ENCODE measurements around the gene RASGRF1. TPM values are rescaled to one million over a fixed set of nuclear protein-coding genes. Genes with fewer than 3 reads are reported as not detected.

Gene RASGRF1
- total RNA-seq, 1 donor from 2014 or later, result 0.17 TPM

DNA sequence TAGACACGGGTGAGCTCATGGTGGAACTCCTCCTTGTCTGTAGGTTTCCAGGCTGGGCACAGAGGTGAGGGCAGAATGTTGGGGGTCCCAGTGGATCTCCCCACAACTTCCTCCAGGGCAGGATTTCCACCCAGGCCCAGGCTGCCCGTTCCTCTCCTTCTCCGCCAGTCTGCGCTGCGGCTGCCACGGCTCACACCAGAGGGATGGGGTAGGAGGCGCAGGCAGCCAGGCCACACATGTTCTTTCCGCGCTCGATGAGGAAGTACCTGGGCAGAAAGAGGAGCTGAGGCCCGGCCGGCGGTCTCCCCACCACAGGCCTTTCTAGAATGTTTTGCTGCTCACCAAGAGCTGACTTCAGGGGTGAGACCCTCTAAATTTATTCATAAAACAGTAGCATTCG lies 168.6 kb downstream of the RASGRF1 start:
- Mint-ChIP-seq H3K27ac (no peak overlapping the region), H3K4me3 (ENCODE audit: low read depth) (no peak overlapping the region)

GRCh38 chr15:78921517-78921916 lies 169.1 kb downstream of the RASGRF1 start:
- Mint-ChIP-seq H3K4me3 (ENCODE audit: low read depth) (no peak overlapping the region), H3K9me3 (ENCODE audit: low read depth) (no peaks in the 10 kb centered on the region), H3K27ac (peak overlapping the region; percentile 47), H3K27me3 (no peaks in the 10 kb centered on the region), H3K36me3 (ENCODE audit: insufficient read depth) (peaks cover 21% of the 10 kb centered on the region), H3K4me1 (ENCODE audit: low read depth) (peaks cover 1% of the 10 kb centered on the region)
- DNase-seq (ENCODE audit: low spot score, unreplicated experiment), result no peak
- TF ChIP-seq, protein P1, sequence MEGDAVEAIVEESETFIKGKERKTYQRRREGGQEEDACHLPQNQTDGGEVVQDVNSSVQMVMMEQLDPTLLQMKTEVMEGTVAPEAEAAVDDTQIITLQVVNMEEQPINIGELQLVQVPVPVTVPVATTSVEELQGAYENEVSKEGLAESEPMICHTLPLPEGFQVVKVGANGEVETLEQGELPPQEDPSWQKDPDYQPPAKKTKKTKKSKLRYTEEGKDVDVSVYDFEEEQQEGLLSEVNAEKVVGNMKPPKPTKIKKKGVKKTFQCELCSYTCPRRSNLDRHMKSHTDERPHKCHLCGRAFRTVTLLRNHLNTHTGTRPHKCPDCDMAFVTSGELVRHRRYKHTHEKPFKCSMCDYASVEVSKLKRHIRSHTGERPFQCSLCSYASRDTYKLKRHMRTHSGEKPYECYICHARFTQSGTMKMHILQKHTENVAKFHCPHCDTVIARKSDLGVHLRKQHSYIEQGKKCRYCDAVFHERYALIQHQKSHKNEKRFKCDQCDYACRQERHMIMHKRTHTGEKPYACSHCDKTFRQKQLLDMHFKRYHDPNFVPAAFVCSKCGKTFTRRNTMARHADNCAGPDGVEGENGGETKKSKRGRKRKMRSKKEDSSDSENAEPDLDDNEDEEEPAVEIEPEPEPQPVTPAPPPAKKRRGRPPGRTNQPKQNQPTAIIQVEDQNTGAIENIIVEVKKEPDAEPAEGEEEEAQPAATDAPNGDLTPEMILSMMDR (IDR thresholded peaks at IDR 0.05; ENCODE audit: unreplicated experiment), result no peak

More for the DNA sequence above, 168.6 kb downstream of the RASGRF1 start:
- DNase-seq (ENCODE audit: low spot score, unreplicated experiment), result no peak
- peaks cover 24% of the 10 kb centered on the region for H3K36me3 Mint-ChIP-seq (ENCODE audit: insufficient read depth)
- TF ChIP-seq, protein P1 (IDR thresholded peaks at IDR 0.05; ENCODE audit: unreplicated experiment), result no peak
- H3K9me3 Mint-ChIP-seq (ENCODE audit: low read depth), result no peaks in the 10 kb centered on the region
- H3K4me1 Mint-ChIP-seq (ENCODE audit: low read depth), result peaks cover 1% of the 10 kb centered on the region
- H3K27me3 Mint-ChIP-seq, result no peaks in the 10 kb centered on the region

- TF ChIP-seq, protein P1 (IDR thresholded peaks at IDR 0.05; ENCODE audit: unreplicated experiment), result no peak
- Mint-ChIP-seq H3K36me3 (ENCODE audit: insufficient read depth) (peaks cover 17% of the 10 kb centered on the region), H3K4me3 (ENCODE audit: low read depth) (no peak overlapping the region), H3K4me1 (ENCODE audit: low read depth) (peaks cover 7% of the 10 kb centered on the region), H3K9me3 (ENCODE audit: low read depth) (no peaks in the 10 kb centered on the region), H3K27ac (no peak overlapping the region), H3K27me3 (no peaks in the 10 kb centered on the region)
- no peak for DNase-seq (ENCODE audit: low spot score, unreplicated experiment)
Measured at GRCh38 chr15:78917888-78918287, 172.7 kb downstream of the RASGRF1 start.

- Mint-ChIP-seq H3K27ac (no peak overlapping the region), H3K4me3 (ENCODE audit: low read depth) (no peak overlapping the region), H3K36me3 (ENCODE audit: insufficient read depth) (peaks cover 18% of the 10 kb centered on the region), H3K27me3 (no peaks in the 10 kb centered on the region), H3K4me1 (ENCODE audit: low read depth) (peaks cover 14% of the 10 kb centered on the region), H3K9me3 (ENCODE audit: low read depth) (no peaks in the 10 kb centered on the region)
- TF ChIP-seq, protein P1 (IDR thresholded peaks at IDR 0.05; ENCODE audit: unreplicated experiment), result no peak
- DNase-seq (ENCODE audit: low spot score, unreplicated experiment), result no peak
Measured at GRCh38 chr15:78916088-78916487, 174.5 kb downstream of the RASGRF1 start.

- DNase-seq (ENCODE audit: low spot score, unreplicated experiment), result no peak
- no peak overlapping the region for H3K27ac Mint-ChIP-seq
- peaks cover 14% of the 10 kb centered on the region for H3K4me1 Mint-ChIP-seq (ENCODE audit: low read depth)
- H3K4me3 Mint-ChIP-seq (ENCODE audit: low read depth), result no peak overlapping the region
- H3K9me3 Mint-ChIP-seq (ENCODE audit: low read depth), result no peaks in the 10 kb centered on the region
- TF ChIP-seq, protein P1 (IDR thresholded peaks at IDR 0.05; ENCODE audit: unreplicated experiment), result no peak
- no peaks in the 10 kb centered on the region for H3K27me3 Mint-ChIP-seq
- H3K36me3 Mint-ChIP-seq (ENCODE audit: insufficient read depth), result peaks cover 18% of the 10 kb centered on the region
Measured at GRCh38 chr15:78915341-78916087, 175.1 kb downstream of the RASGRF1 start.

All from progenitor cell of endocrine pancreas (in vitro differentiated cells).